Activated CD4-positive, CD25-positive, alpha-beta regulatory T cell (primary cell): Measurements from ENCODE around the gene ZBTB24.

Experiments
- DNase-seq, 4 experiments: peaks; one replicate each; lab custom pipeline; 2025; lab: John Stamatoyannopoulos, UW

ZBTB24 gene

GRCh38 chr6:109420751-109421150, 62.3 kb downstream of the ZBTB24 start:
- no peak for DNase-seq

GRCh38 chr6:109417646-109418045, 65.4 kb downstream of the ZBTB24 start:
- no peak for DNase-seq
